ENCODE data around the gene NFE2L2.
"Not testable (repeated sequence)": the region's sequence is repeated elsewhere in the genome, so short reads cannot be mapped to it uniquely, and the experiment has no call there.

NFE2L2 gene

DNA sequence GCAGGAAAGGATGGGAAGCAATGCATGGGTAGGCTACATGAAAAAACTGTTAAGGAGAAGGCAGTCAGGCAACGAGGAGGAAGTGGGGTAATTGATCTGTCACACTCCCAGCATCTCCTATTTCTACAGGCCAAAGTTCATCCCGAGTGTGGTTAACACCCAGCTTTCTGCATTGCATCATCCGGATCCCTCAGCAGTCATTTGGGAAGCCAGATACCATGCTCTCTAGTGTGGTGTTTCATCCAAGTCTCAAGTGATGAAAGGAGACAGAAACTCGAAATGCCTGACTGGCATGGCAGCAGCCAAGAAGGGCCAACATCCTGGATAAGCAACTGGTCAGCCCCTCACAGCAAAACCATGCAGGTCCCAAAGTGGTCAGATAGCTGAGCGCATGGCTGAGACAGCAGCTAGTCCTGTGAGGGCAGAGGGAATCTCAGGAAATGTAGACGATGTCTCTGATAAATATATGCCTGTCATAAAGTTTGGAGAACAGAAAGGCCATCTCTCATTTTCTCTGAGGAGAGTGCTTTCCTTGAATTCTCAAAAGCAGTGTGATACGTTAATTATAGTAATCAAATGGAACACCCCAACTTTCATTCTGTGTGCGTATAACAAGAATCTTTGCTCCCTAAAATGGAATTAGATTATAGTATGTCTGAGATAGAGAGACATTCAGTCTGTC, 76.8 kb downstream of the NFE2L2 start:
- no peak for DNase-seq

DNA sequence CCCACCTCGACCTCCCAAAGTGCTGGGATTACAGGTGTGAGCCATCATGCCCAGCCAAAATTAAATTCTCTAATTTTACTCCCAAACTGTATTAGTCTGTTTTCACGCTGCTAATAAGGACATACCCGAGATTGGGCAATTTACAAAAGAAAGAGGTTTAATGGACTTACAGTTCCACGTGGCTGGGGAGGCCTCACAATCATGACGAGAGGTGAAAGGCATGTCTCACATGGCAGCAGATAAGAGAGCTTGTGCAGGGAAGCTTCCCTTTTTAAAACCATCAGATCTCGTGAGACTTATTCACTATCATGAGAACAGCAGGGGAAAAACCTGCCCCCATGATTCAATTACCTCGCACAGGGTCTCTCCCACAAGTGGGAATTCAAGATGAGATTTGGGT, 78.5 kb downstream of the NFE2L2 start:
- DNase-seq = not testable (repeated sequence)

DNA sequence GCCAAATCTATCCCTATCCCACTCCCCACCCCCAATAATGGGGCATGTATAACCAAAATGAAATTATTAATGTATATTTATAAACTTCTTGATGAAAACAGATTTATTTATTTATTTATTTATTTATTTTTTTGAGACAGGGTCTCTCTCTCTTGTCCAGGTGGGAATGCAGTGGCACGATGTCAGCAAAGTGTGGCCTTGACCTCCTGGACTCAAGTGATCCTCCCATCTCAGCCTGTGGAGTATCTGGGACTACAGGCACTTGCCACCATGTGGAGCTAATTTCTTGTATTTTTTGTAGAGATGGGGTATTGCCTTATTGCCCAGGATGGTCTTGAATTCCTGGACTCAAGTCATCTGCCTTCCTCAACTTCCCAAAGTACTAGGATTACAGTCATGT, 79.9 kb downstream of the NFE2L2 start:
- no peak for DNase-seq

DNA sequence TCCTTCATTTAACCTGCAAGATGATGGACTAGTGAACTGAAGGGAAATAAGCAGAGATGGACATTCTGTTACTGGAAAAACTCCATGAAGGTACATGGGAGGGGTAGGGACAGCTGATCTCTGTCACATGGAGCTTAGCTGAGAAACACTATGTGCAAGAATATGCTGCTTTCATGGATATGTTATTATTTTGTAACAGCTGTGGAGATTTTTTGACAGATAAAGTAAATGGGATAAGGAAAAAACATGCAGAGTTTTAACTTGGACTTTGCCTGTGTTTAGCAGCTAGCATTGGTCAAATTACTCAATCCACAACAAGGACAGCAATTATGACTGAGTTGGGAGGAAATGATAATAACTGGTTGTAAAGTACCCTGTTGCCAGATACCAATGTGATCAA, 80.7 kb downstream of the NFE2L2 start:
- no peak for DNase-seq
